Right hindlimb (tissue), 1 donor: ENCODE measurements around the gene TMEM178B.
"Not testable (repeated sequence)": the region's sequence is repeated elsewhere in the genome, so short reads cannot be mapped to it uniquely, and the experiment has no call there.

ENCODE experiments used
- DNase-seq: peaks from one replicate; pipeline ENCODE4 v3.0.0-alpha.2; 2018

The TMEM178B gene

GRCh38 chr7:141144921-141145629 is 71.2 kb downstream of the TMEM178B start:
- DNase-seq: no peak

- DNase-seq: no peak
These were observed 71.7 kb downstream of the TMEM178B start for GRCh38 chr7:141145630-141145982.

- DNase-seq: no peak
These were observed 73.6 kb downstream of the TMEM178B start for GRCh38 chr7:141147482-141147881.

- DNase-seq: no peak
These were observed 76.6 kb downstream of the TMEM178B start for GRCh38 chr7:141150465-141150864.

GRCh38 chr7:141151746-141152145 is 77.9 kb downstream of the TMEM178B start:
- DNase-seq: no peak

- DNase-seq: no peak
These were observed 79.4 kb downstream of the TMEM178B start for GRCh38 chr7:141153231-141153630.

GRCh38 chr7:141154131-141154732 is 80.4 kb downstream of the TMEM178B start:
- no peak for DNase-seq

GRCh38 chr7:141156407-141156806 is 82.5 kb downstream of the TMEM178B start:
- DNase-seq: no peak

- DNase-seq: no peak
These were observed 83.4 kb downstream of the TMEM178B start for GRCh38 chr7:141157138-141157765.

GRCh38 chr7:141158561-141158960 is 84.7 kb downstream of the TMEM178B start:
- no peak for DNase-seq

GRCh38 chr7:141160246-141160860 is 86.5 kb downstream of the TMEM178B start:
- DNase-seq: no peak

GRCh38 chr7:141161550-141162535 is 88.0 kb downstream of the TMEM178B start:
- no peak for DNase-seq

GRCh38 chr7:141165521-141165920 is 91.7 kb downstream of the TMEM178B start:
- DNase-seq: no peak

GRCh38 chr7:141166926-141167325 is 93.1 kb downstream of the TMEM178B start:
- no peak for DNase-seq

- DNase-seq: no peak
These were observed 93.6 kb downstream of the TMEM178B start for GRCh38 chr7:141167381-141167964.

- DNase-seq: not testable (repeated sequence)
These were observed 95.3 kb downstream of the TMEM178B start for GRCh38 chr7:141169157-141169556.

GRCh38 chr7:141175728-141176127 is 101.9 kb downstream of the TMEM178B start:
- not testable (repeated sequence) for DNase-seq

- not testable (repeated sequence) for DNase-seq
These were observed 103.3 kb downstream of the TMEM178B start for GRCh38 chr7:141177120-141177519.

GRCh38 chr7:141178486-141179135 is 104.7 kb downstream of the TMEM178B start:
- DNase-seq: no peak

- no peak for DNase-seq
These were observed 107.9 kb downstream of the TMEM178B start for GRCh38 chr7:141181812-141182211.

GRCh38 chr7:141184532-141185190 is 110.8 kb downstream of the TMEM178B start:
- no peak for DNase-seq
